Measurements from ENCODE around the gene SLC38A10.

DNA sequence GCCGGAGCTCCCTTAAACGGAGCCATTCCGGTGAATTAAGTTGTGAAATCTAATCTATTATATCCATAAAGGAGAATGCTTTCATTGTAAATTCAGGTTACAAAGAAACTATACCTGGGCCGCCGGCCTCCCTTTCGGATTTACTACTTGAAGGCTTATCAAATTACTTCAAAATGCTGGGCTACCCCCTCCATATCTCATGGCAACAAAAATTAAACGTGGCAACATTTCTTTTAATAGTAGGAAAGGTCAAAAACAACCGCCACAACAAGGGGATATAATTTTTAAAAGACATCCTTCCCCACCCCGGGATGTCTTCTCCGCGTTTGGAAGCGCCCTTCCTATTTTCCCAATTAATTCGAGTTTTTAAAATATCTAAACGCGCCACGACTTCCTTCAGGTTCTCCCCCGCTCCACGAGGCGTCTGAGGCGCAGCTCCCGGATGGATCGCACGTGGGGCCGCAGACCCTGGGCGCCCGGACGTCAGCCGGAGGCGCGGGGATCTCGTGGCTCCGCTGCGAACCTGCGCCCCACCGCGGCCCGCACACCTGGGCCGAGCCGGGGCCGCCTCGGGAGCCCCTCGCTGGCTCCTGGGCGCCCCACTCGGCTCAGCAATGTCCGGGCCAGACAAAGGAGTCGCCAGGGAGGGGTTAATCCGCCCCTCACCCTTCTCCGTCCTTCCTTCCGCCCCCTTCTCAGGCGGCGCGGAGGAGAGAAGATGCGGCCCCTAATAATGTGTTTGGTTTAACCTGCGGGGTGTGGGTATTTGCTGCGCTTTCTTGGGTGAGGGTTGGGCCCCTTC is 47.4 kb upstream of the SLC38A10 start:
- TF ChIP-seq, protein P1, sequence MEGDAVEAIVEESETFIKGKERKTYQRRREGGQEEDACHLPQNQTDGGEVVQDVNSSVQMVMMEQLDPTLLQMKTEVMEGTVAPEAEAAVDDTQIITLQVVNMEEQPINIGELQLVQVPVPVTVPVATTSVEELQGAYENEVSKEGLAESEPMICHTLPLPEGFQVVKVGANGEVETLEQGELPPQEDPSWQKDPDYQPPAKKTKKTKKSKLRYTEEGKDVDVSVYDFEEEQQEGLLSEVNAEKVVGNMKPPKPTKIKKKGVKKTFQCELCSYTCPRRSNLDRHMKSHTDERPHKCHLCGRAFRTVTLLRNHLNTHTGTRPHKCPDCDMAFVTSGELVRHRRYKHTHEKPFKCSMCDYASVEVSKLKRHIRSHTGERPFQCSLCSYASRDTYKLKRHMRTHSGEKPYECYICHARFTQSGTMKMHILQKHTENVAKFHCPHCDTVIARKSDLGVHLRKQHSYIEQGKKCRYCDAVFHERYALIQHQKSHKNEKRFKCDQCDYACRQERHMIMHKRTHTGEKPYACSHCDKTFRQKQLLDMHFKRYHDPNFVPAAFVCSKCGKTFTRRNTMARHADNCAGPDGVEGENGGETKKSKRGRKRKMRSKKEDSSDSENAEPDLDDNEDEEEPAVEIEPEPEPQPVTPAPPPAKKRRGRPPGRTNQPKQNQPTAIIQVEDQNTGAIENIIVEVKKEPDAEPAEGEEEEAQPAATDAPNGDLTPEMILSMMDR (IDR thresholded peaks at IDR 0.05; ENCODE audit: low read depth, low read length, poor library complexity, severe bottlenecking) = no peak
- TF ChIP-seq EZH2phosphoT487 (IDR thresholded peaks at IDR 0.05; ENCODE audit: borderline replicate concordance, low read length) = no peak
